PC-3 (cell line): Measurements from ENCODE around the gene NHLRC1. TPM values are rescaled to one million over a fixed set of nuclear protein-coding genes. Genes with fewer than 3 reads are reported as not detected.

Experiments
- ATAC-seq: fragments of 200-7000 bp; cut with Tn5 transposase; 2 replicates; pipeline ENCODE4 v1.9.1; 2020; ENCODE audit warnings: mild to moderate bottlenecking, moderate library complexity
- BruUV-seq: library from RNA; stranded (reverse); fragments of 400-500 nt; replicated peaks from 2 replicates; lab custom pipeline; 2021; lab: Mats Ljungman, UMichigan
- CTCF ChIA-PET: fragments of 300-600 bp; sonication (Branson Sonifier 250); formaldehyde crosslinking; loops from one replicate; lab custom pipeline; 2022; ENCODE audit warnings: antibody characterized with exemption; lab: Charles Lee
- POLR2A ChIA-PET: fragments of 300-600 bp; sonication (Branson Sonifier 250); formaldehyde crosslinking; loops from one replicate; lab custom pipeline; 2022; ENCODE audit warnings: antibody characterized with exemption; ENCODE audit not compliant: unreplicated experiment; lab: Charles Lee
- DNase-seq: peaks from one replicate; pipeline ENCODE4 v3.0.0-alpha.2; 2015
- H2AFZ ChIP-seq: fragments of 300-600 bp; sonication (generic); 2 replicates; pipeline ENCODE4 v1.6.0; 2016; ENCODE audit warnings: antibody characterized with exemption, low read length
- H3F3A ChIP-seq: fragments of 300-600 bp; sonication (generic); one replicate; pipeline ENCODE4 v1.6.0; 2017; ENCODE audit warnings: antibody characterized with exemption, low read length, control low read depth, mild to moderate bottlenecking; ENCODE audit not compliant: unreplicated experiment
- H3K27ac ChIP-seq: fragments of 300-600 bp; sonication (generic); 2 replicates; pipeline ENCODE4 v1.5.1; 2016; ENCODE audit warnings: mild to moderate bottlenecking, low read length
- H3K27me3 ChIP-seq: fragments of 300-600 bp; sonication (generic); 2 replicates; pipeline ENCODE4 v1.6.1; 2016; ENCODE audit warnings: low read length, mixed read lengths
- H3K36me3 ChIP-seq: fragments of 300-600 bp; sonication (generic); 2 replicates; pipeline ENCODE4 v1.6.1; 2016; ENCODE audit warnings: low read depth, mixed run types, low read length, mixed read lengths
- H3K4me1 ChIP-seq: fragments of 300-600 bp; sonication (generic); 2 replicates; pipeline ENCODE4 v1.5.1; 2016; ENCODE audit warnings: low read length; ENCODE audit not compliant: insufficient read depth
- H3K4me2 ChIP-seq: fragments of 300-600 bp; sonication (generic); 2 replicates; pipeline ENCODE4 v1.6.0; 2016; ENCODE audit warnings: low read length
- H3K4me3 ChIP-seq: fragments of 300-600 bp; sonication (generic); 2 replicates; pipeline ENCODE4 v1.5.1; 2016; ENCODE audit warnings: mild to moderate bottlenecking, low read length, mixed read lengths
- H3K79me2 ChIP-seq: fragments of 300-600 bp; sonication (generic); 2 replicates; pipeline ENCODE4 v1.6.1; 2017; ENCODE audit warnings: low read length, mixed read lengths
- H3K9ac ChIP-seq: fragments of 300-600 bp; sonication (generic); 2 replicates; pipeline ENCODE4 v1.6.0; 2016; ENCODE audit warnings: mild to moderate bottlenecking, low read length
- H3K9me2 ChIP-seq: fragments of 300-600 bp; sonication (generic); replicated peaks from 2 replicates; pipeline ENCODE4 v1.6.1; 2016; ENCODE audit warnings: mixed run types, low read length, mixed read lengths
- H3K9me3 ChIP-seq: fragments of 300-600 bp; sonication (generic); 2 replicates; pipeline ENCODE4 v1.6.1; 2016; ENCODE audit warnings: low read length, mixed read lengths
- H4K20me1 ChIP-seq: fragments of 300-600 bp; sonication (generic); 2 replicates; pipeline ENCODE4 v1.6.1; 2016; ENCODE audit warnings: low read length, mixed read lengths
- EZH2 ChIP-seq: fragments of 300-600 bp; sonication (generic); IDR thresholded peaks from one replicate; pipeline ENCODE4 v1.6.1; 2017; ENCODE audit warnings: antibody characterized with exemption, mild to moderate bottlenecking, low read length; ENCODE audit not compliant: unreplicated experiment
- EZH2phosphoT487 ChIP-seq: fragments of 300-600 bp; sonication (generic); IDR thresholded peaks from 2 replicates; pipeline ENCODE4 v1.6.1; 2018; ENCODE audit warnings: mild to moderate bottlenecking, antibody characterized with exemption, low read length, borderline replicate concordance
- intact Hi-C: fragments of 100-400 bp; cut with micrococcal nuclease; formaldehyde crosslinking; loops from 2 replicates; pipeline ENCODE4 v1.9.0; 2023
- total RNA-seq: library from RNA; depleted of rRNA; stranded (reverse); fragments of >200 nt; gene quantifications from 2 replicates; pipeline ENCODE4 v1.2.3, GENCODE V29; 2014
- TF ChIP-seq, protein P1 (sequence below): fragments of 300-600 bp; sonication (generic); conservative IDR thresholded peaks from 2 replicates; pipeline ENCODE4 v1.5.1; 2017; ENCODE audit warnings: antibody characterized with exemption, low read depth, mild to moderate bottlenecking, low read length

NHLRC1 gene
- total RNA-seq, 1 experiment from 2014 or later, result 1.3 TPM

DNA sequence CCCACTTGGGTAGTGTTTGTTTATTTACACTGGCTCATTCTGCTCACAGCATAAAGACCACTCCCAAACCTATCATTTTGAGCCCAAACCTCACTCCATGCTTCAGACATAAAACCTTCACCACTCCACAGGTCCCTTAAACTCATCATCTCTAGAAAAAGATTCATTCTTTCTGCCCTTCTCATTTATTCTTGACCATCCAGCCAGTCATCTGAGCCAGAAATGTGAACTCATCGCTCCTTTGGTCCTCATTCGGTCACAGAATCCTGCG, 20.0 kb upstream of the NHLRC1 start:
- Histone ChIP-seq H3K27me3 (no peaks in the 10 kb centered on the region), H4K20me1 (no peaks in the 10 kb centered on the region), H3K36me3 (peaks cover 19% of the 10 kb centered on the region), H3K4me3 (no peak overlapping the region), H3F3A (no peaks in the 10 kb centered on the region), H3K9me3 (no peaks in the 10 kb centered on the region), H3K79me2 (no peaks in the 10 kb centered on the region), H3K27ac (no peak overlapping the region), H2AFZ (no peak overlapping the region), H3K4me1 (peaks cover 10% of the 10 kb centered on the region), H3K9ac (no peak overlapping the region), H3K4me2 (no peak overlapping the region), H3K9me2 (no peaks in the 10 kb centered on the region)
- ChIA-PET CTCF (no interaction called here), POLR2A (no interaction called here)
- DNase-seq (no peak), ATAC-seq (no peak)
- no TSS peak for BruUV-seq
- TF ChIP-seq EZH2, result no peak
- TF ChIP-seq, protein P1, sequence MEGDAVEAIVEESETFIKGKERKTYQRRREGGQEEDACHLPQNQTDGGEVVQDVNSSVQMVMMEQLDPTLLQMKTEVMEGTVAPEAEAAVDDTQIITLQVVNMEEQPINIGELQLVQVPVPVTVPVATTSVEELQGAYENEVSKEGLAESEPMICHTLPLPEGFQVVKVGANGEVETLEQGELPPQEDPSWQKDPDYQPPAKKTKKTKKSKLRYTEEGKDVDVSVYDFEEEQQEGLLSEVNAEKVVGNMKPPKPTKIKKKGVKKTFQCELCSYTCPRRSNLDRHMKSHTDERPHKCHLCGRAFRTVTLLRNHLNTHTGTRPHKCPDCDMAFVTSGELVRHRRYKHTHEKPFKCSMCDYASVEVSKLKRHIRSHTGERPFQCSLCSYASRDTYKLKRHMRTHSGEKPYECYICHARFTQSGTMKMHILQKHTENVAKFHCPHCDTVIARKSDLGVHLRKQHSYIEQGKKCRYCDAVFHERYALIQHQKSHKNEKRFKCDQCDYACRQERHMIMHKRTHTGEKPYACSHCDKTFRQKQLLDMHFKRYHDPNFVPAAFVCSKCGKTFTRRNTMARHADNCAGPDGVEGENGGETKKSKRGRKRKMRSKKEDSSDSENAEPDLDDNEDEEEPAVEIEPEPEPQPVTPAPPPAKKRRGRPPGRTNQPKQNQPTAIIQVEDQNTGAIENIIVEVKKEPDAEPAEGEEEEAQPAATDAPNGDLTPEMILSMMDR, result no peak
- no peak for TF ChIP-seq EZH2phosphoT487
- intact Hi-C loops, result loop anchor here (10.0 kb wide), 1 partner anchor 242 kb away; the partner anchor contains the start of gene RNF144B

DNA sequence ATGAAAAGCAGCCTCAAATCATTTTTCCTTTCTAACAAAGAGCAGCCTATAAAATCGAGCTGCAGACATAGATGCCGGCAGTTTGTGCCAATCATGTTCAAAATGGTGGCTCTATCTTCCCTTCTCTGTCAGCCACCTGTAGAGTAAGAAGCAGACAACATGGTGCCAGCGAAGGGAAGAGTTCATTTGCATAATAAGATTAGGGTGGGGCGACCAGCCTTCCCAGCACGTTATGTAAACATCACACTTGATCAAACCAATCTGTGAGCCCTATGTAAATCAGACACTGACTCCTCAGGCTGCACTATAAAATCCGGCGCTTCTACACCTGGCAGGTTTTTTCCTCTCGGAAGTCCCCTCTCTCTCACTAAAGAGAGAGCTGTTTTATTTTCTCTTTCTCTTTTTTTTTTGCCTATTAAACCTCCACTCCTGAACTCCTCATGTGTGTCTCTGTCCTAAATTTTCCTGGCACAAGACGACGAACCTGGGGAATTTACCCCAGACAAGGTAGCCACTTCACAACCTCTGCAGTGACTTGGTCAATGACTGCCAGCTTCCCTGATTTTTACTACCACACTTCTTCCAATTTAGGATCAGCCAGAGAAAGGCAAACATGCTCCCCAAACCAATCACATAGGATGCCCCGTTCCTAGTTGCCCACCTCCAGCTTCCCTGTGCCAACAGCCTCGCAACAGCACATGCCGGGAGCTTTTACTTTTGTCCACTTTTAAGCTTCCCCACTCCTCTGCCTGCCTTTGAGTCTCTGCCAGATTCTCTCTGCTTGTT, 19.5 kb upstream of the NHLRC1 start:
- Histone ChIP-seq H3K9me2 (no peaks in the 10 kb centered on the region), H3K4me3 (no peak overlapping the region), H3K36me3 (peaks cover 19% of the 10 kb centered on the region), H4K20me1 (no peaks in the 10 kb centered on the region), H3K4me1 (peaks cover 6% of the 10 kb centered on the region), H2AFZ (no peak overlapping the region), H3K9ac (no peak overlapping the region), H3K27ac (no peak overlapping the region), H3K79me2 (no peaks in the 10 kb centered on the region), H3F3A (no peaks in the 10 kb centered on the region), H3K9me3 (no peaks in the 10 kb centered on the region), H3K27me3 (no peaks in the 10 kb centered on the region), H3K4me2 (no peak overlapping the region)
- TF ChIP-seq EZH2, result no peak
- TF ChIP-seq EZH2phosphoT487, result no peak
- TF ChIP-seq, protein P1, result no peak
- DNase-seq, result no peak
- BruUV-seq, result no TSS peak
- ChIA-PET CTCF (no interaction called here), POLR2A (no interaction called here)
- no peak for ATAC-seq
- intact Hi-C loops, result loop anchor here (10.0 kb wide), 1 partner anchor 243 kb away; the partner anchor contains the start of gene RNF144B
